Right cardiac atrium (tissue), 5 donors: Measurements from ENCODE around the gene TRIP10. TPM values are rescaled to one million over a fixed set of nuclear protein-coding genes. Genes with fewer than 3 reads are reported as not detected.

Experiments used
- microRNA-seq, 2 donors: library from miRNA; unstranded; fragments of <30 nt; microRNA quantifications; one replicate each; pipeline ENCODE4 v1.2.0, GENCODE V29; 2020 to 2021
- polyA plus RNA-seq: library from polyadenylated mRNA; stranded (reverse); fragments of 200-250 nt; gene quantifications from one replicate; pipeline ENCODE4 v1.2.3, GENCODE V29; 2013
- total RNA-seq, 4 donors: library from RNA; stranded (reverse); fragmentation: NEBNext Ultra II Directional; extraction: Animal tissue kit (Norgen Biotek cat#: 25700); gene quantifications; one replicate each; pipeline ENCODE4 v1.2.1, GENCODE V29; 2021
- donor health status: healthy with polysubstance abuse.
- donor health status: DM: no; HTN: yes; CAD: no.
- donor health status: DM: no; HTN: no; CAD: no.
- donor health status: DM: no; HTN: yes; CAD: no; lungs with severe emphysema.
- donor health status: DM: yes; HTN: yes; CAD: no.

TRIP10 gene
- total and polyA plus RNA-seq, 5 donors = 68.8 to 92.6 (median 83.8) TPM

Small RNAs within 50 kb of the gene (microRNA-seq; reads per million reads assigned to microRNA genes)
- gene MIR6791 = 0 to 0.54 reads per million in 2 donors

Other genes with a start within 250 kb of the TRIP10 start
- 1 to 10 TPM in 3 of 4 donors, under 1 TPM in 1; 0.45 to 7.4 (median 2.7) TPM for gene TUBB4A, start 237.4 kb upstream of the TRIP10 start, total RNA-seq
- gene TUBB4A, start 237.4 kb upstream of the TRIP10 start, polyA plus RNA-seq = 2.2 TPM
- under 1 TPM; 0.17 to 0.91 (median 0.24) TPM for gene TNFSF9, start 208.7 kb upstream of the TRIP10 start, total RNA-seq
- gene TNFSF9, start 208.7 kb upstream of the TRIP10 start, polyA plus RNA-seq = 0.14 TPM
- gene CD70, start 148.5 kb upstream of the TRIP10 start, total RNA-seq = not detected
- not detected for gene CD70, start 148.5 kb upstream of the TRIP10 start, polyA plus RNA-seq
- gene TNFSF14, start 69.5 kb upstream of the TRIP10 start, total RNA-seq = 1 to 10 TPM in 2 of 4 donors, under 1 TPM in 2; 0.08 to 1.1 (median 0.83) TPM
- 0.29 TPM for gene TNFSF14, start 69.5 kb upstream of the TRIP10 start, polyA plus RNA-seq
- gene C3, start 19.0 kb upstream of the TRIP10 start, total RNA-seq = 100 to 1,000 TPM; 136 to 537 (median 382) TPM
- 273 TPM for gene C3, start 19.0 kb upstream of the TRIP10 start, polyA plus RNA-seq
- 10 to 100 TPM; 28.2 to 38.4 (median 33.0) TPM for gene GPR108, start 2.1 kb upstream of the TRIP10 start, total RNA-seq
- gene GPR108, start 2.1 kb upstream of the TRIP10 start, polyA plus RNA-seq = 36.8 TPM
- under 1 TPM in 2 of 4 donors, not detected in 2; 0.09 to 0.25 TPM for gene SH2D3A, start 27.8 kb downstream of the TRIP10 start, total RNA-seq
- gene SH2D3A, start 27.8 kb downstream of the TRIP10 start, polyA plus RNA-seq = 0.54 TPM
- 1 to 10 TPM; 2.0 to 3.7 (median 3.4) TPM for gene VAV1, start 33.0 kb downstream of the TRIP10 start, total RNA-seq
- 0.84 TPM for gene VAV1, start 33.0 kb downstream of the TRIP10 start, polyA plus RNA-seq
- gene ADGRE1, start 147.9 kb downstream of the TRIP10 start, total RNA-seq = under 1 TPM; 0.25 to 0.53 (median 0.38) TPM
- gene ADGRE1, start 147.9 kb downstream of the TRIP10 start, polyA plus RNA-seq = not detected